T-helper 1 cell treated with Interleukin-12 subunit alpha and Interleukin-12 subunit beta and Interleukin-4 antibody, amounts not matched to agents 30 μg/mL and 1 μg/mL, for 36 hours (primary cell): ENCODE measurements around the gene ADAM19.

ENCODE experiments used
- H3K27ac Mint-ChIP-seq: one replicate; pipeline ENCODE4 v1.8.0; 2021; ENCODE audit warnings: mild to moderate bottlenecking, mixed read lengths
- H3K27me3 Mint-ChIP-seq: one replicate; pipeline ENCODE4 v1.8.0; 2021; ENCODE audit warnings: low read depth, mixed read lengths
- H3K36me3 Mint-ChIP-seq: one replicate; pipeline ENCODE4 v1.8.0; 2021; ENCODE audit warnings: low read depth, mixed read lengths
- H3K4me1 Mint-ChIP-seq: one replicate; pipeline ENCODE4 v1.8.0; 2021; ENCODE audit warnings: low read depth, mixed read lengths
- H3K4me3 Mint-ChIP-seq: one replicate; pipeline ENCODE4 v1.8.0; 2021; ENCODE audit warnings: mild to moderate bottlenecking, moderate library complexity, mixed read lengths
- H3K9me3 Mint-ChIP-seq: one replicate; pipeline ENCODE4 v1.8.0; 2021; ENCODE audit warnings: mixed read lengths

The ADAM19 gene

DNA sequence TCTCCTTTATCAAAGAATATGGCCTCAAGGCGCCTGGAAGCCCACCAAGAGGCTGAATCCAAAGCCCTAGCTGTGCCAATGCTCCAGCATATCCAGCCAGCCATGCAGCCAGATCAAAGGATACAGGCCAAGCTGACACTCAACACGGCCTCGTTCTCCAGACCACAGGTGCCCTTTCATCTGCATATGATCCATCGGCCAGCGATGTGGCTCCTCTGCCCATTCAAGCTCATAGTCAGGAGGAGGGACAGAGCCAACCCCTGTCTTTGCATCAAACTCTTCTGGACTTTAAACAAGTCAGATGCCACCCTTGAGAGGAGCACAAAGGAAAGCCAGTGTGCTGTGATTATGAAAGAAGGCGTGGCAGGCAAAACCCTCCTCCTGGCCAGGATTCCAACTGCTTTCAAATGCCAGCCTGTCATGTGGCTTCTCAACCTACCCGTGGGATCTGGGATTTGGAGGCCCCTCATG, 42.5 kb downstream of the ADAM19 start:
- H3K4me3 Mint-ChIP-seq, result no peak overlapping the region
- H3K4me1 Mint-ChIP-seq, result peaks cover 77% of the 10 kb centered on the region
- peak overlapping the region; percentile 26 for H3K27ac Mint-ChIP-seq
- no peaks in the 10 kb centered on the region for H3K9me3 Mint-ChIP-seq
- H3K36me3 Mint-ChIP-seq, result peaks cover 88% of the 10 kb centered on the region
- H3K27me3 Mint-ChIP-seq, result no peaks in the 10 kb centered on the region

DNA sequence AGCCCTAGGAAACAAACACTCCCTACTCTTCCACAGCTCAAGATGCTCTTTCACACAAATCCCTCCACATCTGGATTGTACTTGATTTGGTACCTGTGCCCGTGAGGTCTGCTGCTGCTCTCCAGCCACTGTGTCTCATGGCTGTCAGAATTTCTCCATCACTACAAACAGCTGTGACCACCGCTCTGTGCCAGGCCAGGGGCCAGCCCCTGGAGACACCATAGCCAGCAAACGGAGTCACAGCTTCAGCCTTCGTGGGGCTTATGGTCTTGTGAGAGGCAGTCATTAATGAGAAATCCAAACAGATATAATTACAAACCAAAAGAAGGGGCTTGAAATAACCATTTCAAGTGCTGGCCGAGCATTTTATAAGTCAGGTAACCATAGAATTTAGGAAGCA, 43.6 kb downstream of the ADAM19 start:
- H3K9me3 Mint-ChIP-seq, result no peaks in the 10 kb centered on the region
- peaks cover 77% of the 10 kb centered on the region for H3K4me1 Mint-ChIP-seq
- peak overlapping the region; percentile 57 for H3K27ac Mint-ChIP-seq
- H3K36me3 Mint-ChIP-seq, result peaks cover 89% of the 10 kb centered on the region
- no peaks in the 10 kb centered on the region for H3K27me3 Mint-ChIP-seq
- no peak overlapping the region for H3K4me3 Mint-ChIP-seq

GRCh38 chr5:157530226-157530972, 45.2 kb downstream of the ADAM19 start:
- Mint-ChIP-seq H3K27ac (peak overlapping the region; percentile 58), H3K4me1 (peaks cover 75% of the 10 kb centered on the region), H3K36me3 (peaks cover 85% of the 10 kb centered on the region)

GRCh38 chr5:157529002-157529401, 46.6 kb downstream of the ADAM19 start:
- H3K4me3 Mint-ChIP-seq, result no peak overlapping the region
- peak overlapping the region; percentile 41 for H3K27ac Mint-ChIP-seq
- H3K9me3 Mint-ChIP-seq, result no peaks in the 10 kb centered on the region
- H3K36me3 Mint-ChIP-seq, result peaks cover 81% of the 10 kb centered on the region
- peaks cover 71% of the 10 kb centered on the region for H3K4me1 Mint-ChIP-seq
- no peaks in the 10 kb centered on the region for H3K27me3 Mint-ChIP-seq

More at GRCh38 chr5:157530226-157530972, 45.2 kb downstream of the ADAM19 start:
- H3K4me3 Mint-ChIP-seq, result no peak overlapping the region
- no peaks in the 10 kb centered on the region for H3K9me3 Mint-ChIP-seq
- no peaks in the 10 kb centered on the region for H3K27me3 Mint-ChIP-seq

DNA sequence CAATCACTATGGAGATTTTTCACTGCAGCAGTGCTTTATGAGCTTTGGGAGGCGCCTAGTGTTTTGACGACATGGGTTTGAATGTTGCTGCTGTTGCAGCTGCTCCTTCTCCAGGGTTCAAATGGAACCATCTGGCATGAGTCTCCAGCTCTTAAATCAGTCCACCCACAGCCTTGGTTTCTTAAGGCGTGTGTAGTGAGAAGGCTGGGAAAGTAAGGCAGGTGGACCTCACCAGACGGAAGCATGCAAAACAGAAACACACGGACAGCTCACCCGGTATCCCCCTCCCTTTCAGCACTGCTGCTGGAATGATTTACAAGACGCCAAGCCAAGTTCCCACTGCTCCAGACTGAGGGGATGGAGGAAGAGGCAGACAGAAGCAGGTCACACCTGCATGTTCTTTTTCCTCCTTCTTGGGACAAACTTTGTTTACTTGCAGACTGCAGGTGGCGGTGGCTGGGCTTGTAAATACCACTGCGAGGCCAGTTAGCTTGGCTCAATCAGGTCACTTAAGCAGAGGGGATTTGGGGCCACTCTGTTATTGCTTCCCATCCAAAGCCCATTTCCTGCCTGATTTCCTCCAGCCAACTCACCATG, 47.4 kb downstream of the ADAM19 start:
- Mint-ChIP-seq H3K4me1 (peaks cover 71% of the 10 kb centered on the region), H3K9me3 (no peaks in the 10 kb centered on the region), H3K36me3 (peaks cover 84% of the 10 kb centered on the region), H3K27ac (peak overlapping the region; percentile 47), H3K27me3 (no peaks in the 10 kb centered on the region), H3K4me3 (no peak overlapping the region)

DNA sequence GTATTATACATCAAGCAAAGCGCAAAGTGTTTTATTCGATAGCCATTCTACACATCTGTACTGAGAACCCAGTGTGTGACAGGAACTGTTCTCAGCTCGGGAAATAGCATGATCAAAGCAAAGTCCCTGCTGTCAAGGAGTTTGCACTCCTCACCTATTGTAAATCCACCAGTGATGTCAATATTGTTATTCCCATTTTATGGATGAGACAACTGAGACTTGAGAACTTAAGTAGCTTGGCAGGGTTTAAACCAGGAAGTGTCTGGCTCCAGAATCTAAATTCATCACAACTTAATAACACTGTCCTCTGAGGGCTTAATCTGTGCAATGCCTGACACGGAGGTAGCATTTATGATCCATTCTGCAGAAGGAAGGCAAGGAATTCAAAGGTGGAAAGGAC, 50.7 kb downstream of the ADAM19 start:
- Mint-ChIP-seq H3K27me3 (no peaks in the 10 kb centered on the region), H3K4me3 (no peak overlapping the region), H3K36me3 (peaks cover 74% of the 10 kb centered on the region), H3K4me1 (peaks cover 68% of the 10 kb centered on the region), H3K9me3 (no peaks in the 10 kb centered on the region), H3K27ac (peak overlapping the region; percentile 52)

DNA sequence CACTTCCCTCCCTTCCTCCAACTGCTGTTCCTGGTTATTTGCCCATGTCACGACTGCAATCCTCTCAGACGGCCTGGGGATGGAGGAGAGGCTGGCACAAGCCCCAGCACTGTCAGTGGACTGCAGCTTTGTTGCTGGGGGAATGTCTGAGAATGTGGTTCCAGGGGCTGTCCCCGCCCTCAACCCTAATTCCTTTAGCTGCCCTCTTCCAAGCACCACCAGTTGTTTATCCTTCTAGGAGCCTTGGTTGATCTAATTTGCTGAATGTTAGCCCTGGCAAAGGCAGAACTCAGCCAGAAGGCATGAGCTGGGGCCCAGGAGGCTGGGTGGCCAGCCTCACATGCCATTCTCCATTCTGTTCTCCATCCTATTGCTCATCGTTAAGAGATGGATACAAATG, 51.6 kb downstream of the ADAM19 start:
- H3K4me3 Mint-ChIP-seq, result no peak overlapping the region
- H3K9me3 Mint-ChIP-seq, result no peaks in the 10 kb centered on the region
- peaks cover 66% of the 10 kb centered on the region for H3K4me1 Mint-ChIP-seq
- H3K27ac Mint-ChIP-seq, result no peak overlapping the region
- peaks cover 73% of the 10 kb centered on the region for H3K36me3 Mint-ChIP-seq
- H3K27me3 Mint-ChIP-seq, result no peaks in the 10 kb centered on the region

GRCh38 chr5:157521704-157522029, 53.9 kb downstream of the ADAM19 start:
- H3K9me3 Mint-ChIP-seq, result no peaks in the 10 kb centered on the region
- peak overlapping the region; percentile 15 for H3K27ac Mint-ChIP-seq
- H3K27me3 Mint-ChIP-seq, result no peaks in the 10 kb centered on the region
- no peak overlapping the region for H3K4me3 Mint-ChIP-seq
- H3K4me1 Mint-ChIP-seq, result peaks cover 58% of the 10 kb centered on the region
- peaks cover 64% of the 10 kb centered on the region for H3K36me3 Mint-ChIP-seq

GRCh38 chr5:157520911-157521703, 54.5 kb downstream of the ADAM19 start:
- Mint-ChIP-seq H3K4me1 (peaks cover 57% of the 10 kb centered on the region), H3K27me3 (no peaks in the 10 kb centered on the region), H3K4me3 (peak overlapping the region; percentile 25), H3K9me3 (no peaks in the 10 kb centered on the region), H3K27ac (peak overlapping the region; percentile 15), H3K36me3 (peaks cover 67% of the 10 kb centered on the region)

- Mint-ChIP-seq H3K36me3 (peaks cover 67% of the 10 kb centered on the region), H3K27me3 (no peaks in the 10 kb centered on the region), H3K4me1 (peaks cover 54% of the 10 kb centered on the region), H3K27ac (no peak overlapping the region), H3K9me3 (no peaks in the 10 kb centered on the region), H3K4me3 (no peak overlapping the region)
Measured at GRCh38 chr5:157519579-157520253, 55.9 kb downstream of the ADAM19 start.

- no peaks in the 10 kb centered on the region for H3K27me3 Mint-ChIP-seq
- H3K9me3 Mint-ChIP-seq, result no peaks in the 10 kb centered on the region
- H3K4me3 Mint-ChIP-seq, result no peak overlapping the region
- peaks cover 52% of the 10 kb centered on the region for H3K4me1 Mint-ChIP-seq
- peaks cover 66% of the 10 kb centered on the region for H3K36me3 Mint-ChIP-seq
- peak overlapping the region; percentile 57 for H3K27ac Mint-ChIP-seq
Measured at GRCh38 chr5:157518963-157519362, 56.6 kb downstream of the ADAM19 start.

DNA sequence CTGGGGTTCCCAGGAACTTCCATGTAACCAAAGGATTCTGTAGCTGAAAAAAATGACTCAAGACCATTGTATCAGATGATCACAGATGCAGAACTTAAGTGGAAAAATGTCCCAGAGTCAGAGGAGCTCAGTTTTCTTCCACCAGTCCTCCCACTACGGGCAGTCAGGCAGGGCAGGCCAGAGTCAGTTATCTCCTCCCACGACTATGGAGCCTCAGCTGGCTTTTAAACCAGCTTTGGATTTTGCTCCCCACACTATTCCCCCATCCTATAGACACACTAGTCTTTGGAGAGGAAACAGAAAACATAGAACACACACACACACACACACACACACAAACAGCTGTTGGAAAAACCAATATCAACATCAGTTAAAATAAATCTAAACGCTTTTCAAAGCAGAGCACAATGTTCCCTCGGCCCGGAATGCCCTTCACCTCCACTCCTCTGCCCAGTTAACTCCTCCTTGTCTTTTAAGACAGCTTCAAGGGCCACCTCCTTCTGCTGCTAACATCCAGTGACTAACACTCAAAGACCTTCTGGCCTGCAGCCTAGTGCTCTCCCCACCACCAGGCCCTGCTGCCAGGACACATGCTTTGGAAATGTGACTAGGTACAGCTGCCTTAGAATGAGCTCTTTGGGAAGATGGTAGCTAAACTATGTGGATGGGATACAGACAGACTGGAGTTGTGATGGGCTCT, 58.8 kb downstream of the ADAM19 start:
- H3K27ac Mint-ChIP-seq, result peak overlapping the region; percentile 37
- H3K27me3 Mint-ChIP-seq, result no peaks in the 10 kb centered on the region
- H3K9me3 Mint-ChIP-seq, result no peaks in the 10 kb centered on the region
- H3K36me3 Mint-ChIP-seq, result peaks cover 76% of the 10 kb centered on the region
- H3K4me3 Mint-ChIP-seq, result no peak overlapping the region
- peaks cover 58% of the 10 kb centered on the region for H3K4me1 Mint-ChIP-seq

DNA sequence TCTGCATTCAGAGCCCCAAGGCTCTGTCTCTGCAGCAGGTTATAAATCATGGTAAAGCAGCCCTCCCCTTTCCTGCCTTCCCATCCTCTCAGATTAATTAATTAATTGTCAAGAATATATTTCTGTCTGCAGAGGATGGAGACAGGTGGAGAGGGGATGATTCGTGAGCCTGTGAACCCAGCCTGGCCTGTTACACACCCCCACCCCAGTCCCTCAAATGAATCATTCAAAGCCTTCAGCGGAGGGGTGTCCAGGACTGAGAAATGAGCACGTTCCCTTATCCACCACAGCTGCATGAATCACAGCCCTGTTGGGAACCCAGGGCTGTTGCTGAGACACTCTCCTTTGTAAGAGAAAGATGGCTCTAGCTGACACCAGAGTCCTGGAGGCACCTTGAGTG, 59.6 kb downstream of the ADAM19 start:
- Mint-ChIP-seq H3K27ac (peak overlapping the region; percentile 6), H3K9me3 (no peaks in the 10 kb centered on the region), H3K27me3 (no peaks in the 10 kb centered on the region), H3K36me3 (peaks cover 74% of the 10 kb centered on the region), H3K4me1 (peaks cover 52% of the 10 kb centered on the region), H3K4me3 (no peak overlapping the region)

GRCh38 chr5:157514974-157515373, 60.6 kb downstream of the ADAM19 start:
- peak overlapping the region; percentile 7 for H3K27ac Mint-ChIP-seq
- peaks cover 51% of the 10 kb centered on the region for H3K4me1 Mint-ChIP-seq
- no peak overlapping the region for H3K4me3 Mint-ChIP-seq
- no peaks in the 10 kb centered on the region for H3K27me3 Mint-ChIP-seq
- H3K9me3 Mint-ChIP-seq, result no peaks in the 10 kb centered on the region
- peaks cover 72% of the 10 kb centered on the region for H3K36me3 Mint-ChIP-seq
